ENCODE measurements around the gene CCNL1.

CCNL1 gene

GRCh38 chr3:157102098-157102497 is 57.8 kb downstream of the CCNL1 start:
- no peak for DNase-seq

DNA sequence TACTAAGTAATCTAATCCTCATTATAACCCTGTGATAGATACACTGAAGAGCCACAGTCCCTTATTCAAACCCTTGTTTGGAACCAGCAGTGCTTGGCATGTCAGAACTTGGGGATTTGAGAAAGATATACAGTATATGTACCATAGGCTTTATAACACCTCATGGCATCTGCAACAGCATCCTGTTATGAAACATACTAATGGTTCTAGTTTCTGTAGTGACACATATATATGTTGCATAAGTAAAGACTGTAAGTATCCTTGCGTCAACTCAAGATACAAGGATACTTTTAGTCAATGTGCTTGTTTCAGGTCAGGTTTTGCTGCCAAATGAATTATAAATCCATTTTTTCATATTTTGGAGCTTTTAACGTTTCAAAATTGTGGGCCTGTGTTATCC is 58.5 kb downstream of the CCNL1 start:
- no peak for DNase-seq

- DNase-seq: no peak
Measured at GRCh38 chr3:157100608-157101396, 59.1 kb downstream of the CCNL1 start.

DNA sequence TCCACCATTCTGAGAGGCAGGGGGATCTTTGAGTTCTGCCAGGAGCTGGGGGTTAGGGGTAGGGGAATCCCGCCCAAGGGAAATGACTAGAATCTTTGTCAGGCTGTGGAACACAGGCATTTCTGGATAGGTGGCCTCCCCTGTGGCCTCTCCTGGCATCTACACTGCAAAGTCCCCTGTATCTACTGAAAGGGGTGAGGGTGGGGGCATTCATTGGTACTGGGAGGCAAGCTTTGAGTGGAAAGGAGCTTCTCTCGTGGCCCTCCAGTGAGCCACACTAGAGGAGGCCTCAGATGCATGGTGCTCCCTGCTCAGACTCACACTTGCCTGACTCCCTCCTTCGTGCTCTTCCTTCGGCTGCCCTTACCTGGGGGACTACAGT is 59.9 kb downstream of the CCNL1 start:
- no peak for DNase-seq

DNA sequence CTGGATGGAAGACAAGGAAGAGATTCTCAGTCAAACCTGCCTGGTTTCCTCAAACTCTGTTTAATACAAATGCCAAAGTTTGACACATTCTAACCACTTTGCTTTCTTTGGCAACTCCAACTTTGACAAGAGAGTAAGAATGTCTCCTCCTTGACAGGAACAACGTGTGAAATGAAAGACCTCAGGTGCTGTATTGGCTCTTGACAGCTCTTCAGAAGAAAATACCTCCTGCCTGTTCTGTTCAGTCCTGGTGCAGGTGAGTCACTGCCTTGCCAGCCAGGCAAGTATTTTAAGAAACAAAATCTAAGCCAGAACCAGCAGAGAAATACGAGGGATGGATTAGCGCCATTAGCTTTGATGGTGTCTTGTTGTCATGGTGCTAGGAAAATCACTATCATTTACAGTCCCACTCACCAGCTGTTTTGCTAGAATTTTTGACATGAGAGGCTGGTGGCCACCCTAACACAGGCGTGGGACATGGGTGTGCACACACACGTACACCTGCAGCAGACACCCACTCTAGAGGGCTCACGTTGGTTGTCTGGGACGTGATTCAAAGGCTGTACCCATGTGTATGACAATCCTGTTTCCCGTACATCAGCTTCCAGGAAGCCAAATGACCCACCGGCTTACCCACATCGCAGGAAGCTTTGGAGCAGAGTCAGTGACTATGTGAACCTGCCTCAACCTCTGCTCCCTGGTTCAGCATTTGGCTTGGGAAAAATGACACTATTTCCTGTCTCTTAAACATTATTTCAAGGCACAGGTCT is 60.4 kb downstream of the CCNL1 start:
- no peak for DNase-seq

GRCh38 chr3:157098823-157099185 is 61.1 kb downstream of the CCNL1 start:
- no peak for DNase-seq

DNA sequence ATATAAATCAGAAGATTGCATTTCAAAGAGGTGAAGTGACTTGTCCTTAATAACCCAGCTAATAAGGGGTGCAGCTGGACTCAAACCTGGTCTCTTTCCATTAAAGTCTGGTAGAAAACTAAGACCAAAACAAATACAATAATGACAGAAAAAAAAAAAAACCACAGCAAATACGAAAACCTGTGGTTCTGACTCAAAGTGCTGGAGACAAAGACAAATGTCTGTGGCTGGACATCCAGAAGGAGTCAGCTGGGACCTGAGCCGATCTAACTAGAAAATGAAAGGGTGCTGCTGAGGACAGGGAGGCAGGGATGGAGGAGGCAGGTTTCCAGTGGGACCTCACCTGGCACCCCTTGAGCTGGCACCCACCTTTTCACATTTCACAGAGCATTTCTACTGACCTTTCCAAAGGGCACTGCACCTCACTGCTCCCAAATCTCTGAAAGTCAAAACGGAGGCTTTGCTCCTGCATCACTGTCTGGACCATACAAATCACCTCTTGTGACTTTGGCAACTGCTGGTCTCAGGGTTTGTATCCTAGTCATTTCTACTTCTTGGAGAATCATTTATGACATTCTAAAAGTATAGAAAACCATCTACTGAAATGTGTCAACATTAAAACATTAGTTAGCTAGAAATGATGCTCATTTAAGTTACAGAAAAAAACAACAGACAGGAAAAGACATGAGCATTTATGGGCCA is 61.7 kb downstream of the CCNL1 start:
- no peak for DNase-seq
